Glomerular endothelial cell (primary cell): ENCODE results near the gene PTDSS2. TPM values are rescaled to one million over a fixed set of nuclear protein-coding genes. Genes with fewer than 3 reads are reported as not detected.
"Not testable (repeated sequence)": the region's sequence is repeated elsewhere in the genome, so short reads cannot be mapped to it uniquely, and the experiment has no call there.

Experiments used
- DNase-seq: peaks from one replicate; pipeline ENCODE4 v3.0.0-alpha.2; 2011; ENCODE audit warnings: low read depth, low spot score; ENCODE audit errors: extremely low read depth
- total RNA-seq: library from RNA; depleted of rRNA; stranded (reverse); fragments of >200 nt; gene quantifications from 2 replicates; pipeline ENCODE4 v1.2.3, GENCODE V29; 2015

PTDSS2 gene
- total RNA-seq = 59.9 and 68.8 TPM in 2 replicates

DNA sequence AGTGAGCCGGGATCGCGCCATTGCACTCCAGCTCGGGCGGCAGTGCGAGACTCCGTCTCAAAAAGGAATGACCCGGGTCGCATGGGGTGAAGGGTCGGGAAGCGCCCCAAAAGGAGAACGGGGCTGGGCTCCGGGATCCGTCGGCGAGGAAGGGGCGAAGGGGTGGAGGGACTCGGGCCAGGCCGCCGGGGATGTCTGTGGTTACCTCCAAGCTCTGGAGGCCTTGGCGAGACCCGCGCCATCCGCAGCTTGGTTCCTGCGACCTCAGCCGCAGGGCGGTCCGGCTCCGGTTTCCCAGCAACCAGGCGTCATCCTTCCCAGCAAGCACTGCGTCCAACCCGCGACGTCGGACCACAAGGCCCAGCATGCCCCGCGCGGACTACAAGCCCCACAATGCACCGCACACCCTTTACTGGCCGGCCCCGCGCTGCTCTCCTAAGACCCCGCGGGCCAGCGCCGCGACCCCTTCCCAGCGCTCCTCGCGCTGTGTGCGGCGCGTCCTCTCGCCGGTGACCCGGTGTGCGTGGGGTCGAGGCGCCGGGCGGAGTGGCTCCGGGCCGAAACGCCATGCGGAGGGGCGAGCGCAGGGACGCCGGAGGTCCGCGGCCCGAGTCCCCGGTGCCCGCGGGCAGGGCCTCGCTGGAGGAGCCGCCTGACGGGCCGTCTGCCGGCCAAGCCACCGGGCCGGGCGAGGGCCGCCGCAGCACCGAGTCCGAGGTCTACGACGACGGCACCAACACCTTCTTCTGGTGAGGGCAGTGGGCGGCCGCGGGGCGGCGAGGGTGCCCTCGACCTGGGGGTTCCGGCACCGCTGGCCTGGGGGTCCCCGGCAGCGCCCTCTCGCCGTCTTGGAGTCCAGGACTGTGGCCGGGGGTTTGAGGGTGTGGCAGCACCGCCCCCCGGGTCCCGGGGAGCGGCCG, at the start of gene PTDSS2:
TSS of gene PTDSS2 (plus strand) at position 391 of the 920 bp plus-strand sequence. CDS start at position 568, 177 bp downstream.
- DNase-seq = no peak

DNA sequence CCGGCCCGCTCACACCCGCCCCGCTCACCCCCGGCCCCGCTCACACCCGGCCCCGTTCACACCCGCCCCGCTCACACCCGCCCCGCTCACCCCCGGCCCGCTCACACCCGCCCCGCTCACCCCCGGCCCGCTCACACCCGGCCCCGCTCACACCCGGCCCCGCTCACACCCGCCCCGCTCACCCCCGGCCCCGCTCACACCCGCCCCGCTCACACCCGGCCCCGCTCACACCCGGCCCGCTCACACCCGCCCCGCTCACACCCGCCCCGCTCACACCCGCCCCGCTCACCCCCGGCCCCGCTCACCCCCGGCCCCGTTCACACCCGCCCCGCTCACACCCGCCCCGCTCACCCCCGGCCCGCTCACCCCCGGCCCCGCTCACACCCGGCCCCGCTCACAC, 48.9 kb upstream of the PTDSS2 start:
- not testable (repeated sequence) for DNase-seq

GRCh38 chr11:403021-403760, 46.9 kb upstream of the PTDSS2 start:
- DNase-seq = no peak

GRCh38 chr11:403761-404431, 46.2 kb upstream of the PTDSS2 start:
- no peak for DNase-seq

- DNase-seq = no peak
Observed at GRCh38 chr11:404551-405264, 45.4 kb upstream of the PTDSS2 start.

DNA sequence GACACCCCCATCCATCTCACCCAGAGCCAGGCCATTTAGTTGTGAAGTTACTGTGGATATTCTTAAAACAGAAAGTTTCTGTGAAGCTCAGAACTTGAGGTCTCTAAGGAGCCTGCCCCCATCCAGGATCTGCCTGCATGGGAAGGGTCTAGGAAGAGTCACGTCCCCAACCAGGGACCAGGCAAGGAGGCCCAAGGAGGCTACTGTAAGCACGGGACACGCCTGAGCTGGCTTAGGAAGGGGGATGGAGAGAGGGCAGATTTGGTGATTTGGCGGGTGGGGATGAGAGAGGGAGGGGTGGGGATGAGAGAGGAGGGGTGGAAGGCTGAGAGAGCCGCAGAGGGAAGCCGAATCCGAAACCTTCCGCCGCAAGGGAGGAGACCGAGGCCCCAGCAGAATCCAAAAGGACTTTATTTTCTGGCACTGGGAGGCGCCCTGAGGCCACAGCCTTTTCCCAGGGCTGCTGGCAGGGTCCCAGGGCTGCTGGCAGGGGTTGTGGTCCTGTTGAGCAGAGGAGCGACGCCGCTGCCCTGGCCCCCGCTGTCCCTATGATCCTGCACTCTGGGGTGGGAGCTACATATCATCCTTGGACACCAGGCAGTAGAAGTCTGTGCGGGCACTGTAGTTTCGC, 44.6 kb upstream of the PTDSS2 start:
- DNase-seq = no peak

- no peak for DNase-seq
Observed at GRCh38 chr11:405954-406795, 43.9 kb upstream of the PTDSS2 start.

GRCh38 chr11:406796-407650, 43.1 kb upstream of the PTDSS2 start:
- no peak for DNase-seq

DNA sequence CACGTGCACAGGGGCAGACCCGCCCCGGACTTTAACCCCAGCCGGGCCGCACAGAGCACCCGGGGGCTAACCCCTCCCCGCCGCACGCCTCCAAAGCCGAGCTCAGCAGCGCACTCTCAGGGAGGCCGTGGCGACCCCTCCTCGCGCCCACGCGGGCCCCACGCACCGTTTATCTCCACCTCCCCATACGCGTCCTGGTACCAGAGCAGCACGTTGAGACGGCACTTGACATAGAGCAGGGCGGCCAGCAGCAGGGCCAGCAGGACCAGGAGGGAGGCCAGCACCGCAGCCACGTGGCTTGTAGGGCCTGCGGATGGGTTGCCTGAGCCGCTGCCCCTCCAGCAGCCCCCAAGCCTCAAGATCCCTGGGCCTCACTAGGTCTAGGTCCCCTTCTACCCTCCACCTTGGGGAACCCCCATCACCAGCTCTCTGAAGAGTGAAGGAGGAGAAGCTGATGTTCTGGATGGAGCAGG, 42.4 kb upstream of the PTDSS2 start:
- DNase-seq = no peak

GRCh38 chr11:408154-409007, 41.7 kb upstream of the PTDSS2 start:
- DNase-seq = no peak

DNA sequence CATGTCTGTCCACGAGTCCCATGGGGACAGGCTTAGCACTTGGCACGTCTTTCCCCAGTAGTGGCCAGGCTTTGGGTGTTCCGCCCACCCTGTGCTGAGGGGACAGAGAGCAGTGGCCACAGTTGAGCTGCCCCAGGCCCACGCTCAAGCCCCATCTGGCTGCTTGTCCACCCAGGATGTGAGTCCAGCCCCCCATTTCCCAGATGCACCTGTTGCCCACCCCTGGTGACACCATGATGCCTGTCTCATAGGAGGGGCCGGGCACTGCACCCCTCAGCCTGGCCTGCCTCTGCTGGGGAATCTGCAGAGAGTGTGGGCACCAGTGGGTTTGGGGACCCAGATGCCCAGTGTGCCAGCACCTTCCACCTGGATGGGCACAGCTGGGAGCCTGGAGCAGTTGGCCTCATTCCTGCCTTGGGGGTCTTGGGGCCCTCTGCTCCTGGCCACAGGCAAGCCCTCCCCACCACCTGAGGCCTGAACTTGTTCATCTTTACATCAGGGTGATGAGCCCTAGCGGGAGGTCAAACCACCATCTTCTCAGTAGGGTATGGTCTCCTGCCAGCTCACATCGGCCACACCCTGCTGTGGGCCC, 41.0 kb upstream of the PTDSS2 start:
- DNase-seq = no peak

DNA sequence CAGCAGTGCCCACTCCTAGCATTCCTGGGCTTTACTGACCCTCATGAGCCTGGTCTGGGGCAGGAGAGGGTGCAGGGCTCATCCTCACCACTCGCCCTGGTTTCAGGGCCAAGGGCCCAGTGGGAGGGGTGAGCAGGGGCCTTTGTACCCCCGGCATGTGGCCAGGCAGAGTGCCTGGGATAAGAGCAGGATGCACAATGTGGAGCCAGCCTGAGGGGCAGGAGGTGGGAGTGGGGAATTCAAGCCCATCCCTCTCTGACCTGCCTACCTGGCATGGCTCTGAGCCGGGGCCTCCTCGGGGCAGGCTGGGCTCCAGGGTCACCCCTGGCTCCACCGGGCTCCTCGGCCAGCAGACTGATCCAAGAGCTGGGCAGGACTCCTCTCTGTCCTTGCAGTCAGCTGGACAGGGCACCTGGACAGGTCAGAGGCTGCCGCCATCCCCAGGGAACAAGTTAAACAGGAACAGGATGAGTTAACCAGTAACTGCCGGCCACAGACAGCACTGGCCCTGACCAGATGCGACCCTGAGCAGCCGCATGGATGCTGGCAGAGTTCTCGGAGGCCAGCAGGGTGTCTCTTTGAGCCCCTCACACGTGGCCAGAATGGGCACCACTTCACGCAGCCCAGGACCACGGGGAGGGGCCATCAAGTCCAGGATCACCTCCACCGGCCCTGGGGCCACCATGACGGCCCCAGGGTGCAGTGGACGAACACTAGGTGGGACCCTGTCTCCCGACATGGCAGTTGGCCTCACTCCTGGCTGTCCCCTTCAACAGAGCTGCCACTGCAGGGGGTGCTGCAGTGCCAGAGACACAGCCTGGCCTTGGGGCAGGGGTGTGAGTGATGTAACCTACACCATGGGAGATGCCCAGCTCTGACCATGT, 40.2 kb upstream of the PTDSS2 start:
- DNase-seq = no peak

- DNase-seq = not testable (repeated sequence)
Observed at GRCh38 chr11:410711-411110, 39.4 kb upstream of the PTDSS2 start.

GRCh38 chr11:411520-411919, 38.6 kb upstream of the PTDSS2 start:
- not testable (repeated sequence) for DNase-seq

DNA sequence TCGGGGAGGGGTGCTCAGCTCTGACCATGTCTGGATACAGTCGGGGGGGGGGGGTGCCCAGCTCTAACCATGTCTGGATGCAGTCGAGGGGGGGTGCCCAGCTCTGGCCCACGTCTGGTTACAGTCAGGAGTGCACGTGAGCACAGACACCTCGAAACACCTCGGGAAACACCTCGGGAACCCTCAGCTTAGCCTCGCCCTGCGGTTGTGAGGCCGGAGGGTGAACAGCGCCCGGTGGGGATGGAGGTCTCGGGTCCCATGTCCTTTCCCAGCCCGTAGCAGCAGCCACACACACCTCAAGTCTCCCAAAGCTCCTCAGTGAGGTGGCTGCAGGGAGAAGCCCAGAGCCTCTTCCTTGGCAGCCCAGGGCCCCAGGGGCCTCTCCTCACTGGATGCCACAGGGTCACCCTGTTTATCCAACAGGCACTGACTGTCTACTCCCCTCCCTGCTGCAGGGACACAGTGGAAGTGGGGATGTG, 37.4 kb upstream of the PTDSS2 start:
- no peak for DNase-seq
